Stimulated activated CD4-positive, alpha-beta T cell treated with anti-CD3 and anti-CD28 coated beads, Interleukin-2, amount 100 ng/mL, for 48 hours (primary cell): ENCODE data around the gene C4orf50.

Source experiments
- DNase-seq, 2 donors: peaks; one replicate each; pipeline ENCODE4 v3.0.0-alpha.2; 2020

C4orf50 gene

DNA sequence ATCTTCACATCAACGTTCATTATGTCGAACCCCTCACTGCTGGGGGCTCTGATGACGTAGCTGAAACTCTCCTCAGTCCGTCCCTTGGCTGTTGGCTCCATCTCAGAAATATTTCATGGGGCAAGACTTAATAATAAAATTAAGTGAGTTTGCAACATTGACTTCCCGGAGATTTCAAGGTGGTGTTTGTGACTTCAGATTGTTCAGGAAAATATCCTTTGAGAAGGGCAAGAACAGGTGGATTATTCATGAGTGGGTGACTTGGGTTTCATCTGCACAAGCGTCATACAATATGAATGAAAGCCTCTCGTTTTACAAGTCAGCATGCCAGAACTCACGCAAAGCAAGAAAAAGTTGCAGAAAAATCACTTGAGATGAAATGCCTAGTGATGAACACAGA is at the start of gene C4orf50:
Gene C4orf50, minus strand, starts transcription at position 101 of the 400 bp plus-strand sequence.
- no peak for DNase-seq

GRCh38 chr4:6065934-6066590 is 47.8 kb upstream of the C4orf50 start:
- DNase-seq: no peak

- no peak for DNase-seq
These were observed 46.9 kb upstream of the C4orf50 start for GRCh38 chr4:6065166-6065565.

DNA sequence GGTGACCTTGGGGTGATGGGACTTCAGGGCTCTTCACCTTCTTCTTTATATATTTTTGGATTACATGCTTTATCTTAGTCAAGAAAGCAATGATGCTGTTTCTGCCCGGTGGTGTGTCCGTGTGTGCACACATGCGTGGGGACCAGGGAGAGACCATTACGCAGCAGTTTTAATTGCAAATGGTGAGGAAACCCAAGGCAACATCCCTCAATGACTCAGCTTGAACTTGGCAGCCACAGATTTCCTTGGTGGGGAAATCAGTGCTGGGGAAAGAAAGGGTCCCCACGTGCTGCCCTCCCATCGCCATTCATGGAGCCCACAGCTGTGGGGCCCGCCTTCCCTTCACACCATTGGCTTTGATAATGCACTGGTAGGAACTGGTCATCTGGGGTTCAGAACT is 46.2 kb upstream of the C4orf50 start:
- no peak for DNase-seq

- no peak for DNase-seq
These were observed 45.5 kb upstream of the C4orf50 start for GRCh38 chr4:6063684-6064083.

- no peak for DNase-seq
These were observed 43.9 kb upstream of the C4orf50 start for GRCh38 chr4:6062133-6062532.

DNA sequence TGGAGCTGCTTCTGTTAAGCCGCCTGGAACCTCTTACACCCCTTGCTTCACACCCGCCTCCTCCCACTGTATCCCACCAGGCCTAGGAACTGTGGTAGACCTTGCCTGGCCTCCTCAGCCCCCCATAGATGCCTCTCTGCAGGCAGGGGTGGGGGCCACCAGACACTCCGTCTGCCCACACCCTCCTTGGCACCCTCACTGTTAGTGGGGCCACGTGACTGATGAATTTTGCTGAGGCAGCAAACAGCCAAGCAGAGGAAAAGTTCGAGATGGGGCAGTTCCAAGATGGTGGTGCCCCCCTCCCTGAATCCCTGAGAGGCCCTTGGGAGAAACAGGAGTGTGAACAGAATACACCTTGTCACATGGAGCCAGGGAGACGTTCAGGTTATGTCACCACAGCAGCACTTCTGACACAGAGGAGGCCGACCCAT is 41.2 kb upstream of the C4orf50 start:
- DNase-seq: no peak

DNA sequence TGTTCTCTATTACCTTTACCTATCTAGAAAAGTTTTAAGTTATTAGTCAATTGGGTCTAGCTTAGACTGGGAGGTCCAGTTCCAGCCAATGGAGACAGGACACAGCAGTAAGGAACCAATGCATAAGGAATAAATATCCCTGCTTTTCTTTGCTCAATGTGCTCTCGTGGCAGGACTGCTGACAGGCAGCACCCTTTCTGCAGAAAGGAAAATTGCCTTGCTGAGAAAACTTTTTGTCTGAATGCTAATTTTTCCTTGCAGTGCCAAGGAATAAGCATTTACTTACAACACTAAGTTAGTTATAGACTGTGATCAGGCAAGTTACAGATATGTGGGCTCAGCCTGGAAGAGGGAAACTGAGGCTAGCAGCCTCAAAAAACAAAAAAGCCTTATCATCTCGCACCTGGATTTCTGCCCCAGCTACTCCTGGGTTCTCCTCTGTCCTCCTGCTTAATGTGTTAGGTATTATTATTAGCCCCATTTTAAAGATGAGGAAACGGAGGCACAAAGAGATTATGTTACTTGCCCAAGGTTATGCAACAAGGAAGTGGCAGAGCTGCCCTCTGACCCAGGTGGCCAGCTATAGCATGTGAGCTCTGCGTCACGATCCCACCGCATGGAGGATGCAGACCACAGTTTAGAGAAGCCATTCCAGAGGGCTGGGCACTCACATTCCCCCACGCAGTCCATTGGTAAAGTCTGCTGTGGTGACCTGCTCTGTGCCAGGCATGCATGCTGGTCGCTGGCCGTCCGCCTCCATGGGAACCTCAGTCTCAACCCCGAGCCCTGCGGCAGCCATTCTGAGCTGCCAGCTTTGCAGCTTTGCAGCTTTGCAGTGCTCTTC is 40.5 kb upstream of the C4orf50 start:
- DNase-seq: no peak

GRCh38 chr4:6056976-6057766 is 38.9 kb upstream of the C4orf50 start:
- DNase-seq: no peak

DNA sequence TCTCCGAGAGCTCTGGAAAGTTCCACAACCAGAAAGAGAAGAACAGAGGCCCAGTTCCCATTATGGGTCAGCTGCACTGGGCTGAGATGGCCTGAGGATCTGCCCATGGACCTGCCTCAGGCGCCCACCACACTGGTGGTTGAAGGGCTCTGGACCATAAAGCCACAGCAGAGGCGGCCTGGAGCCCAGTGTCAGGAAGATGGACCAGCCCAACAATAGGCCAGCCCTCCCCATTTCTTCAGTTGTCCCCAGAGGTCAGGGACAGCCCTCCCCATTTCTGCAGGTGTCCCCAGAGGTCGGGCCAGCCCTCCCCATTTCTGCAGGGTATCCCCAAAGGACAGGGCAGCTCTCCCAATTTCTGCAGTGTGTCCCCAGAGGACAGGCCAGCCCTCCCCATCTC is 37.2 kb upstream of the C4orf50 start:
- no peak for DNase-seq

DNA sequence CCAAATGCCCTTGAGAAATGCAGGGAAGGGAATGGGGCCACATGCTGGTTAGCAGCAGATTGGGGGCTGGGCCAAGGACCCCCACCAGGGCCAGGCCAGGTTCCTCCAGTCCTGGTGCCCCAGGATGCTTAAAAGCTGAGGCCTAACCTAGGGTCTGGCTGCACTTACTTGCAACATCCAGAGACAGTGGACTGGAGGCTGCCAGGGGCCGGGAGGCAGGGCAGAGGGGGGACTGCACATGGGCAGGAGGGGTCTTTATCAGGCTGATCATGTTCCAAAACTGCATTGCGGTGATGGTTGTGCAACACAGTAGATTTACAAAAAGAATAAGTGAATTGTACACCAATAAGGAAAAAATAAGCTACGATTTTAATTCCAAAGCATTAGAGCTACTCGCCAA is 36.8 kb upstream of the C4orf50 start:
- DNase-seq: no peak

DNA sequence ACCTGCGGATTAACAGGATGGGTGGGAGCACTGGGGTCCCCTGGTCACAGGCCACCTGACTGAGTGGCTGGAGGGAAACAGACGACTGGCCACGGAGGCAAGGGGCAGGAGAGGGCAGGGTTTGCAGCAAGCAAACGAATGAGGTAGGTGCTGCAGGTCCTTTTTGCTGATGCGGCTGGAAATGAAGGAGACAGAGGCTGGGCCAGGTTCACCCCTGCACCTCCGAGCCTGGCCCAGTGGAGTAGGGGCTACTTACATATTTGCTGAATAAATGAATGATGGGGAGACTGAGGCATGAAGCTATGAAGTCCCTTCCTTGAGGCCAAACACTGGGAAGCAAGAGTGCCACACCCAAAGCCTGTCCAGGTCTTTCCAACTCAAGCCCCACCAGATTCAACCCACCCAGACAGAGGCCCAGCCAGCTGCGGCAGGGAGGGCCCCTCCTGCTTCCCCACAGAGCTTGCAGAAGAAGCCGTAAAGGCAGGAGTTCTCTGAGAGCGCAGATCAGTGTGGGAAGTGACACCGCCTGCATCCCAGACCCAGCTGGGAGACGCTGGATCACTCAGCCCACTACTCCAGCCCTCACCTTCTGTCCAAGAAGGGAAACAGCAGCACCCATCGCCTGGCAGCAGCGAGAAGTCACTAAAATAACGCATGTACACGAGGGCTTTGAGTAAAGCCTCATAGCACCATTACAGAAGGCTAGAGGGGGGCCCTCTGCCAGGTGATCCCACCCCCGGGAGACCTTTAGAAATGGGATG is 36.1 kb upstream of the C4orf50 start:
- no peak for DNase-seq

- no peak for DNase-seq
These were observed 34.4 kb upstream of the C4orf50 start for GRCh38 chr4:6052679-6053078.

DNA sequence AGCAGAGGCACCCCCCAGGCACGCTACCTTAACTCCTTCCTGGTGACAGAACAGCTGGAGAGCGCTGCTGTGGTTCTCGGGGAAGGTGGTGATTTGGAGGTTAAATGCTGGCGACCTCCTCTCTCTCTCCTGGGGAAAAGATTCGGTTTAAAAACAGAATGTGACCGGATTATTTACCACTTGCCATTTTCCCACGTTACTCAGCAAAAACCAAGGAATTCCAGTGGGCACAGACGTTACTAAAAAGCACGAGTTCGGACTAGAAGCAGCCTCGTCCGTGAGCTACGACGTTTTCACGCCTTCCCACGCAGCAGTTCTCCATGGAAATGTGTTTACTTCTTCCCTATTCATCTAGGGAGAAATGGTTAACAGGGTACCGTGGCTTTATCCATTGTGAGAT is 32.3 kb upstream of the C4orf50 start:
- DNase-seq: no peak

DNA sequence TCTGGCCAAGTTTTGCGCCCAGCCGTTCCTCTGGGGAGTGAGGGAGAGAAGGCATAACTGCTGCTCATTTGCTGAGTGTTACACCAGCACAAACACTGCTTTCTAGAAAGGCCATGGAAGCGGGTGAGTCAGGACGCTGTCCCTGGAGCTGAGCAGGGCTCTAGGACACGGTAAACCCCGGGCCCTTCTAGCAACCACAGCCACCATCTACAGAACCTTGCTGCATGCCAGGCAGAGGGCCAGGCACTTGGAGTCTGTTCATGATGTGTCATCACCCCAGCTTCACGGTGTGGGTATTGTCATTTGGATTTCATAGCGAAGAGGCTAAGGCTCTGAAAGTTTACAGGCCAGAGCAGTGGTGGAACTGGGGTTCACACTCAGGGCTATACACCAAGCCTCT is 31.8 kb upstream of the C4orf50 start:
- no peak for DNase-seq

DNA sequence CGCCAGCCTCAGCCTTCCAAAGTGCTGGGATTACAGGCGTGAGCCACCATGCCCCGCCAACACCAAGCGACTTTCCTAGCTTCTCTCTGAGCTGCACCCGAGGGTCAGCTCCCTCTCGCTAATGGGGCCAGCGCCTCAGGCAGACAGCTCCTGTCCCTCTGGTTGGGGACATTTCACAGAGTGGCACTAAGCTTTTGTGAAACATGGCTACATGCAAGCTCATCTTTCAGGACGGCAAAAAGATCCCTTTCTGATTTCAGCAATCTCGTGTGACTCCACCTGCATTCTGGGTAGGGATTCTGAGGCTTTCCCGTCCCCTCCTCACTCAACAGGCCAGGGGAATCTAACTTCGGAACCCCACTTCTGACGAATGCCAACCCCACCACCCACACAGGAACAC is 31.0 kb upstream of the C4orf50 start:
- DNase-seq: no peak

DNA sequence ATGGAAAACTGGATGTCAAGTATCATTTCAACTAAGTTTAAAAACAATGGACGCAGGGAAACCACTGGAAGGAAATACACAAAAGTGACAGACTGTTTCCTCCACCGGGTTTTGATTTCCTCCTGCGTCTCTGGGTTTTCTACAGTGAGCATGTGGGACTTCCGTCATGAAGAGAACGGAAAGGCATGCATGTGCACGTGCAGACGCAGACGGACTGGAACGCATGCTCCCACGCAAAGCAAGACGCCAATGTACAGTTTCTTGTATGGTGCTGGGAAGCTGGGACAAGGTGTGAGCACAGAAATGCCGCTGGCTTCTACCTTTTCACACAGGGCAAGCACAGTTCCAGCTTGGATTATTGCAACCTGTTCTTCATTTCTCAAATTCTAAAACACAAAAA is 30.3 kb upstream of the C4orf50 start:
- no peak for DNase-seq

DNA sequence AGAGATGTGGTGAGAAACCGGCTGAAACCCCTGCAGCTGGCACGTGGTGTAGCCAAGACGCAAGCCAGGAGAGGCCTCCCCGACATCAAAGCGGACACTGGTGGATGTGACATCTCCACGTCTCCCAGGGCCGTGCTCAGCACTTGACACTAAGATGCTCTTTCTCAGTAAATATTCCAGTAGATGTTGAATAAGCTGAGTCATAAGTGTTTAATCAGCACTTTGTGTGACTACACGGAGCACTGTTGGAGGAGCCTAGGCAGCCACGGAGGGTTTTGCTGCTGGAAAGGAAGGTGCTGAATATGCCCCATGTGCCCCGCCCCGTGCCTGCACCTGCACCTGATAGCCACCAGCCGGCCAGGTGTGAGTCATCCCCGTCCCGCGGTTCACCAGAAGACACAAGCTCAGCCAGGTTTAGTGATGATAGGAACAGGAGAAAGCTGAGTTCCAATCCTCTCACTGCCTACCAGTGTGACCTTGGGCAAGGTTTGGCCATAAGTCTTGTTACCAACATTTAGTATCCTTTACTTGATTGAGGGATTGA is 29.0 kb upstream of the C4orf50 start:
- peak in 1 of 2 donors; percentile 1 for DNase-seq

- no peak for DNase-seq
These were observed 28.4 kb upstream of the C4orf50 start for GRCh38 chr4:6046526-6047129.

GRCh38 chr4:6044805-6045204 is 26.6 kb upstream of the C4orf50 start:
- no peak for DNase-seq

DNA sequence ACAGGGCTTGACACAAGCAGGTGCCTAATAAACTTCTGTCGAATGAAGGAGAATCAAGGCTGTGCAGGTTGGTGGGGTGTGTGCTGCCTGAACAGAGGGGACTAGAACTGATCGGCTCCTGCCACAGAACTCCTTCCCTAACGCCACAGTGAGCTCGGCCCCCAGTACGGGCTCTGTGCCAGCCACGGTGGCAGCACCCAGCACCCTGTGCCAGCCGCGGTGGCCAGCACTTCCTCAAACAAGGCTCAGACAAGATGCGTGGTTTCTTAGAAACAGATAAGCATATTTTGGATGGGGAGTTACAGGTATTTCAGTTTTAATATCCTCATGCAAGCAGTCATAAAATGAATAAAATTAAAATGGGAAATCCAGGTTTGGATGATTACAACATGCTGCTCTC is 26.0 kb upstream of the C4orf50 start:
- no peak for DNase-seq

DNA sequence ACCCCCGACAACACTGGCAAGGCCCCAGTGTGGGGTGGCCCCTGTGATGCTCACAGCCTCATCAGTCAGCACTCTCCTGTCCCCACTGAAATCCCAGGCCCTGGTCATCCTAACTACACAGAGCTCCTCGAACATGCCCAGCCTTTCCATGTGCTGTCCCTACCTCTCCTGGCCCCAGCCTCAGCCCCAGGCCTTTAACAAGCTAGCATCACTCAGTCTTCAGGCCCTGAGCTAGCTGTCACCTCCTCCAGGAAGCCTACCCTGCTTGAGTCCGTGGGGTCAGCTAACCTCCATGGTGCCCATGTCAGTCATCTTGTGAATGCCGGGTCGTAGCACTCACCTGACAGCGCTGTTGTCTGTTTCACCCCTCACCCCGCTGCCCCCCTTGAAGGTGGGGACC is 25.6 kb upstream of the C4orf50 start:
- no peak for DNase-seq
